Neural cell (in vitro differentiated cells): Measurements from ENCODE around the gene E2F1.

Source experiments
- RAD21 ChIP-seq: fragments of 450-650 bp; conservative IDR thresholded peaks from 2 replicates; pipeline ENCODE4 v1.6.1; 2014; ENCODE audit warnings: antibody characterized with exemption, mild to moderate bottlenecking, moderate library complexity
- TF ChIP-seq, protein P1 (sequence below): fragments of 450-650 bp; IDR thresholded peaks from 2 replicates; pipeline ENCODE4 v1.5.1; 2014; ENCODE audit warnings: antibody characterized with exemption, mild to moderate bottlenecking, moderate library complexity; ENCODE audit not compliant: poor library complexity, severe bottlenecking

DNA sequence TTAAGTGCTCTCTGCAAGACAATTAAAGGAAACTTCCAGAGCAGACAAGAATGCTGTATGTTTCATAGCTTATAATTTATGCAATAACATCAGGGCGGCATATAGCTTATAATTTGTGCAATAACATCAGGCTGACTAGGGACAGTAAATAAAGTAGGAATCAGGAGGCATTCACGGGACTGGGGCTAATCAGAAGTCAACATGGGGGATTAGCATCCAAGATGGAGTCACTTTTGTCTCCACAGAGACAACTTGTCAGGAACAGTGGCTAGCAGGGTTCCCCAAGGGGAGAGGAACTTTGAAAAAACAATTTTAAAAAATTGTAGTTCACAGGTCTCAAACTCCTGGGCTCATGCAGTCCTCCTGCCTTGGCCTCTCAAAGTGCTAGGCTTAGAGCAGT lies 42.3 kb upstream of the E2F1 start:
- TF ChIP-seq, protein P1, sequence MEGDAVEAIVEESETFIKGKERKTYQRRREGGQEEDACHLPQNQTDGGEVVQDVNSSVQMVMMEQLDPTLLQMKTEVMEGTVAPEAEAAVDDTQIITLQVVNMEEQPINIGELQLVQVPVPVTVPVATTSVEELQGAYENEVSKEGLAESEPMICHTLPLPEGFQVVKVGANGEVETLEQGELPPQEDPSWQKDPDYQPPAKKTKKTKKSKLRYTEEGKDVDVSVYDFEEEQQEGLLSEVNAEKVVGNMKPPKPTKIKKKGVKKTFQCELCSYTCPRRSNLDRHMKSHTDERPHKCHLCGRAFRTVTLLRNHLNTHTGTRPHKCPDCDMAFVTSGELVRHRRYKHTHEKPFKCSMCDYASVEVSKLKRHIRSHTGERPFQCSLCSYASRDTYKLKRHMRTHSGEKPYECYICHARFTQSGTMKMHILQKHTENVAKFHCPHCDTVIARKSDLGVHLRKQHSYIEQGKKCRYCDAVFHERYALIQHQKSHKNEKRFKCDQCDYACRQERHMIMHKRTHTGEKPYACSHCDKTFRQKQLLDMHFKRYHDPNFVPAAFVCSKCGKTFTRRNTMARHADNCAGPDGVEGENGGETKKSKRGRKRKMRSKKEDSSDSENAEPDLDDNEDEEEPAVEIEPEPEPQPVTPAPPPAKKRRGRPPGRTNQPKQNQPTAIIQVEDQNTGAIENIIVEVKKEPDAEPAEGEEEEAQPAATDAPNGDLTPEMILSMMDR = no peak
- no peak for TF ChIP-seq RAD21
